Fibroblast of upper back skin (primary cell): Measurements from ENCODE around the gene MX2.

Experiments
- DNase-seq: peaks from one replicate; pipeline ENCODE4 v3.0.0-alpha.2; 2013

The MX2 gene

GRCh38 chr21:41366522-41367151 is 4.8 kb downstream of the MX2 start:
- peak; percentile 79 for DNase-seq

GRCh38 chr21:41367301-41367944 is 5.6 kb downstream of the MX2 start:
- DNase-seq, result no peak

GRCh38 chr21:41367945-41368734 is 6.3 kb downstream of the MX2 start:
- no peak for DNase-seq

GRCh38 chr21:41368735-41369104 is 6.9 kb downstream of the MX2 start:
- DNase-seq, result no peak

- peak; percentile 15 for DNase-seq
Observed at GRCh38 chr21:41369105-41369919, 7.5 kb downstream of the MX2 start.

- no peak for DNase-seq
Observed at GRCh38 chr21:41369920-41370839, 8.4 kb downstream of the MX2 start.

- no peak for DNase-seq
Observed at GRCh38 chr21:41370840-41371684, 9.2 kb downstream of the MX2 start.

GRCh38 chr21:41371685-41372030 is 9.8 kb downstream of the MX2 start:
- no peak for DNase-seq

- no peak for DNase-seq
Observed at GRCh38 chr21:41373253-41373652, 11.4 kb downstream of the MX2 start.

- DNase-seq, result no peak
Observed at GRCh38 chr21:41373763-41374162, 11.9 kb downstream of the MX2 start.

GRCh38 chr21:41374177-41374712 is 12.4 kb downstream of the MX2 start:
- no peak for DNase-seq

- DNase-seq, result no peak
Observed at GRCh38 chr21:41374867-41375533, 13.2 kb downstream of the MX2 start.

GRCh38 chr21:41375875-41376274 is 14.0 kb downstream of the MX2 start:
- DNase-seq, result no peak

- DNase-seq, result no peak
Observed at GRCh38 chr21:41377715-41378114, 15.9 kb downstream of the MX2 start.

- DNase-seq, result no peak
Observed at GRCh38 chr21:41378849-41379248, 17.0 kb downstream of the MX2 start.

- no peak for DNase-seq
Observed at GRCh38 chr21:41379901-41380300, 18.1 kb downstream of the MX2 start.

GRCh38 chr21:41381731-41382130 is 19.9 kb downstream of the MX2 start:
- DNase-seq, result no peak

- DNase-seq, result no peak
Observed at GRCh38 chr21:41387042-41387819, 25.4 kb downstream of the MX2 start.

- no peak for DNase-seq
Observed at GRCh38 chr21:41387824-41388223, 26.0 kb downstream of the MX2 start.

- no peak for DNase-seq
Observed at GRCh38 chr21:41388259-41388658, 26.4 kb downstream of the MX2 start.
